GM21528 (cell line): Measurements from ENCODE around the gene PARD3.

Source experiments
- ATAC-seq: cut with Tn5 transposase; IDR thresholded peaks from one replicate; pipeline ENCODE4 v1.9.1; 2021; ENCODE audit warnings: mild to moderate bottlenecking, moderate library complexity; ENCODE audit not compliant: unreplicated experiment, low FRiP score

The PARD3 gene

DNA sequence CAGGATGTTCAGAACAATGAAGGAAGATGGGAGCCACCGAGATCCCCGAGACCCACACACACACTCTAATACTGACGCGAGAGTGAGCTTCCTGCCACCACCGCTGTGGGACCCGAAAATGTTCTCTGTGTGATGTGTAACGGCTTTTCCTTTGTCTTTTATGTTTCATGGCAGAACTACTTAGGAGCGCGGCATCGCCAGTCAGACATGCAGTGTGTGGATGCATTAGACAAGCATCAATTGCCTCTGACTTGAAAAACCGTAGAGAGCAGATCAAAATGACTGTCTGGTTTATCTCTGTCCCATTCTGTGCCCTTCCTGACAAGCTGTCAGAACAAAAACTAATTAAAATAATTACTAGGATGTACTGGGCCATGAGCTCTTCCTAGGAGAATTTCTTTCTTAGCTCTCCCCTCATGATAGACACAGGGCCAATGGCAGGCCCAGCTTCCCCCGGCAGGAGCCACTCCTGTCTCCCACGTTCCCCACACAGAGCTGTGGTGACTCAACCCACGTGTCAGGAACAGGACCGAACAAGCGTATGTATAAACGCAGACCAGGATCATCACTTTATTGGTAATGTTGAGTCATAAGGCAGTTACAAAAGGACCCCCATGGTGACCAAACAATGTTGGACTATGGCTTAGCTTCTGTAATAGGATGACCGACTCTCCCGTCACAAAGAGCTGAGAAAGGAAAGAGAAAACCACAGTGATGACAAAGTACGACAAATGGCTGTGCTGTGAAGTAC, 705.0 kb downstream of the PARD3 start:
- no peak for ATAC-seq

DNA sequence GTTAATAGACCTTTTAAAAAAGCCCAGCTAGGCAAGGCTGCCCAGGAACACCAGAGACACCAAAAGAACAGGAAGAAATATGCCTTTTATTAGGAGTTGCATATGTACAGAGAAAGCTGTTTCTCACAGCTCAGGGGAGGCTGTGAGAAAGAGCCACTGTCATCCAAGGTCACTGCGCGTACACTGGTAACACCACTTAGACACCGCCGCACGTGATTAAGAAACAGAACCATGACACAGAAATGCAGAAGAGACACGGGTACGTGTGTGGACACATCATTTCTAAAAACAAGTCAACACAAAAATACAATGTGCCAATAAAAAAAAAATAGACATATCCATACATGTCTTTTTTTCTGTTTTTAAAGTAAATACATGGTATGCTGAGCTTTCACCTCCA, 705.6 kb downstream of the PARD3 start:
- no peak for ATAC-seq

DNA sequence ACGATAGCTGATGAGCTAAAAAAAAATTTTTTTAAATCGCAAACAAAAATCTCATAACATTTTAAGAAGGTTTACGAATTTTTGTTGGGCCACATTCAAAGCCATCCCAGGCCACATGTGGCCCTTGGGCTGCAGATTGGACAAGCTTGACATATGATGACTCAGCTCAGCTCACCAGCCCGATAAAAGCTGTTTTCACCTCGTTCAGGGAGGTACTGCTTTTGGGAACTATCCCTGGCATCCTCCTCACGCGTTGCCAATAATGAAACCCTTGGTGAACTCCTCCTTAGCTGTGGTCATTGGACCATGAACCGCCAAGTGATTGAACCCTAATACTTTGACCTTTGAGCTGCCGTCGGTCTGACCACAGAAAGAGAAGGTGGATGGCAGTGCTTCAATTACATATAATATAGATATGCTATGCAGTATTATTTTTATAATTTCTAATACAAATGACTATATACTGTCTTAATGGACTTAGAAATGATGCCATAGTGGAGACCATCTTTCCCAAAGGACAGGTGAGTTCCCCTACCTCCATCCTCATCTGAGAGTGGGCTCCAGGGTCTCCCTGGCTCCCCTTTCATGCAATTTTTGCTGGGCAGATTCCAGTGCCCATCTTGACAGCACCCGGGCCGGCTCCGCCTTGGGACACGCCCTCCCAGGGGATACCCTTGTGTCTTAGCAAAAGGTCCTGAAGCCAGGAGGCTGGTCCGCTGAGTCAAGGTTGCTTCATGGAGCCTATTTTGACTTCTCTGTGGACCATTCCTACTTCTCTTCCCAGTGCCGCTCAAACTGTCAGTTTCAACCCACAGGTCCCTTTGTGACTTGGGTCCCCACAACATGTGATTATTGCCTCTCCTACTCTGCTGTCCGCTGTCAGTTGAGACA, 707.2 kb downstream of the PARD3 start:
- no peak for ATAC-seq

DNA sequence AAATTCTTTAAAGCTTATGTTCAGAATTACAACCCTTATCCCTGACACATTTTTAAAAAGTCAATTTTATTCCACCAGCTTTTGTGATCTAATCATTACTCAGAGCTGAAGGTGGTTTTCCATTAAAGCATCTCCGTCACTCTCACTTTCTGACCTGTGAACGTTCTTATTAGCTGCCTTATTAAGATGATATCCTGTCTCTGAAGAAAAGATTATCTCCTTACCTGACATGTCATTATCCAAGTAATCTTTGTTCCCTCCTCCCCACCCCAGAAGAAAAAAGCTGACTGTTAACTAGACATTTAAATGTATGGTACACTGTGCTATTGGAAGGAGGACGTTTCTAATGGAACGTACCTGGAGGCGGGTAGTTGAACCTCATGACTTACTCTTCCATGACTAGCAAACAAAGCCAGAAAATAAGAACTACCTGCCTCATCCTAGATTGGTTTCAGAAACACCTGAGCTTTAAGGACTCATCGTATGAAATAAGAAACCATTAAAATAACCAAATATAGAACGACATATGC, 708.7 kb downstream of the PARD3 start:
- ATAC-seq, result no peak

DNA sequence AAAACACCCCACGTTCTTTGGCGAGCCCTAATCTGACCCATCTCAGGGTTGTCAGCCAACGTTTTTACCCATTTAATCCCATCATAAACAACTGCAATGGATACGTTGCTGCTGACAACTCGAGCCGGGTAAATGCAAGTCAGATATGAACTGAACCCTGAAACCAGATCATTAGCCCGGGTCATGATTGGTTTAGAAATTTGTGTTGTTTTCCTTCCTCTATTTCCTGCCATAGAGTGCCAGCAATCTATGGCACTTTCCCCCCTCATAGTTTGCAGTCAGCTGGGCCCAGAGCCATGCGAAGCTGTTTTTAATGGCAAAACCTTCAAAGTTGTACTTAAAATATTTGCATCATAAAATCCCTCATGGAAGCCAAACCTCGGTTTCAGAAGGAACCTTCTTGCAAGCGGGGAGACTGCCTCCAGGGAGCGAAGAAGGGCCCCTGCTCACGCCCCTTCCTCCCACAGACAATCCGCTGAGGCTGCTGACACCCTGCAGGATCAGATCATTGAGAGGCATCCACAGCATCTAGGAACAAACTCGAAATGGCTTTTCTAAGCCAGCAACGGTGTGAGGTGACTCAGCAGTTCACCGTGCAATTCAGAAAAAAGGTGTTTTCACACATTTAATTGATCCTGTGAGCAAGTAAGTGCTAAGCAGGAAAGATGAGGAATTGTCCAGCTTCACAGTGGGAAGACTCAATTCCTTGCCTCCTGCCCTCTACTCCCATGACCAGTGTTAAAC, 710.1 kb downstream of the PARD3 start:
- no peak for ATAC-seq

DNA sequence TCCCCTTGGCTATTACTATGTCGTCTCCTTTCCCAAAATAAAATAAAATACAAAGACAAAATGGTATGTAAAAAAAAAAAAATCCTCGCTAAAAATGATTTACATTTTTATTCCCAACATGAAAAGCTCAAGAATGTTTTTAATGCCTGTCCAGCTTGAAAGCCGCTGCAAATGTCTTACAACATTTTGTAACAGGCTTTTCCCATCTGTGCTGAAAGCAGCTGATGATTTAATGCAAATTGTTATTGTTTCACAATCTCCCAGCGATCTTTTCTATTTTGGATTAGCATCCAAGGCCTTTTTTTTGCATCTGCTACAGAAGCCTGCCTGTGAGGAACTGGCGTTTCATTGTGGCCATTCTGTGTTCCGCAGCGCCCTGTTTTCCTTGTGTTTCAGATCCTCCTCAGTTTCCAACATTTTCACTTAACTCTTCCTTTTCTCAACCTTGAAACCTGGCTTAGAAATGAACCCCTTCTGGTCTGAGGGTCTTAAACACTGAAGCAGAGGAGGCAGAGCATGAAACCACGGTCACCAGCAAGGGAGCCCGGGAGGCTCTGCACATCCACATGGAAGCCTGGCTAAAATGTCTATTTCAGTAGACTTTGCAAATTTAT, 712.1 kb downstream of the PARD3 start:
- ATAC-seq, result no peak

DNA sequence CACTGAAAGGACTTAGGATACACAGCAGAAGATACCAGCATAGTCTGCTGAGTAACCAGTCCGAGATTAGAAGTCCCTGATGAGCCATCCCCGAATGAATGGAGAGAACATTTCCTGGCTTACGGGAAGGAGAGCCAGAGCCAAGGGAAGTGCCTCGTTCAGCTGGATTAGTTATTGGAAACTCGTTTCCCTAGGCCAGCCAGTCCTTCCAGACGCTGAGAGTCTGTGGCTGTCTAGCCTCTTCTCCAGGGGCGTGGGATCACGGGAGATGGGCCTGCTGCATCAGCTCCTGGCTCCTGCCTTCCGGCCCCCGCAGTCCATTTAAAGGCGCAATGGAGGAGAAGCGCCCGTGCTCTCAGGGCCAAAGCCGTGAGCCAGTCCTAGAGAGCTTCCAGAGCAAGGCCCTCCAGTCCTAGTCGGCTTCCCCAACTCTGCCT, 712.8 kb downstream of the PARD3 start:
- no peak for ATAC-seq

DNA sequence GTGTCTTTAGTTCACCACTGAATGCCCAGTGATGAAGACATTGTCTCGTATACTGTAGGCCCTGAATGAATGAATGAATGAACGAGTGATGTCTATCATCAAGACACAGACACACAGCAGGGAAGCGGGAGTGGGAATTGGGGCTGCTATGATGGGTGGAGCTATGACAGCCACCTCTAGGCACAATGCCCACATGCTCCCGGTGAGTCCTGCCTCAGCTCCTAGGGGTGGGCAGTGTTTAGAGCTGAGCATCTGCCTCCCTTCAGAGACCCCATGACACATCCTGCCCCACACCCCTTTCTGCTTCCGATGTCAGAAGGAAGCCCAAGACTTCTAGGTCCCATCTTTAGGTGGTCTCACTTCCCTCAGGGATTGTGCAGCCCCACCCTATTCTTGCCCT, 714.1 kb downstream of the PARD3 start:
- ATAC-seq, result no peak

DNA sequence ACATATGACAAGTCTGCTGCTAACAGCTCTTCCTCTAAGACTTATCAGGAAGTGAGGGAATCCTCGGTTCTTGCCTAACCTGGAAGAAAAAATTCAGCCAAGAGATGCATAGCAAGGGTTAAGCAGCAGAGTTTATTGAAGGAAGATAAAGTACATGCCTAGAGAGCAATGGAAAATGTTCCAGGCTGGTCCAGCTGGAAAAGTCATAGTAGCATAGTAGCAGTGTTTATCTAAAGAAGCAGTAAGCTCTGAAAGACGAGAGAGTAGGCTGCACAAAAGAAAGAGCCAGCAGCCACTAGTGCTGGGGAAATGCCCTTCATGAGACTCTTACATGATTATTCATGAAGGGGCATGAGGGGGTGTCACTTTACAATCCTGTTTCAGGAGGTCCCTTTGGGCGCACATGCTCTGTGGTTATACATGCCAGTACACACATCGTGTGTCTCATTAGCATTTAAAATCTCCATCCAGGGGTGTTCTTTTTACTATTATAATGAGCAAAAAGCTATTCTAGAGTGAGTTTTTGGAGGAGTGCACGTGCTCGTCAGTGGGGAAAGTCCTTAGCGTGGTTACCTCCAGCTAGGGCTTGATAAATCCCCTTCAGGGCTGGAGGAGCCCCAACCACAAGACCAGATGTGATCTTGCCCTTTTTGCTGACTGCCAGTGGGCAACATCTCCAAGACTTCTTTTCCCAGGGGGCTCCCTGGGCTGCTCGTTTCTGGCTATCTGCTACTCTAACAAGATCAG, 716.1 kb downstream of the PARD3 start:
- ATAC-seq, result no peak

DNA sequence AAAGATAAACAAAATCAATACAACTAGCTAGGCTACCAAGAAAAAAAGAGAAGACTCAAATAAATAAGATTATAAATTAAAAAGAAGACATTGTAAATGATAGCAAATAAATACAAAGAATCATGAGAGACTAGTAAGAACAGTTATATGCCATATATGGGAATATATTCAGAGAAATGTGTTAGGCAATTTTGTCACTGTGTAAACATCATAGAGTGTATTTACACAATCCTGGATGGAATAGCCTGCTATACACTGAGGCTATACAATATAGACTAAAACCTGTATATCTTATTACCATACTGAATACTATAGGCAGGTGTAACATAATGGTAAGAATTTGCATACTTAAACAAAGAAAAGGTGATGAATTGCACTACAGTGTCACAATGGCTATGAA, 717.4 kb downstream of the PARD3 start:
- ATAC-seq, result no peak

DNA sequence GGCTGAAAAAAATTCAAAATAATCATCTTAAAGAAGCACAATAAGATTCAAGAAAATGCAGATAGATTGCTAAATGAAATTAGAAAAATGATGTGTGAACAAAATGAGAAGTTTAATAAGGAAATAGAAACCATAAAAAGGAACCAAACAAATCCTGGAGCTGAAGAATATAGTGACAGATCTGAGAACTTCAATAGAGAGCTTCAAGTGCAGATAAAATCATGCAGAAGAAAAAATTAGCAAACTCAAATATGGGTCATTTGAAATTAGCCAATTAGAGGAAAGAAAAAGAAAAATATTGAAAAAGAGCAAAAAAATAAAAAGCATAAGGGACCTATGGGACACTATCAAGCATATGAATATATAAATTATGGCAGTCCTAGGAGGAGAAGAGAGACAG, 720.1 kb downstream of the PARD3 start:
- no peak for ATAC-seq

DNA sequence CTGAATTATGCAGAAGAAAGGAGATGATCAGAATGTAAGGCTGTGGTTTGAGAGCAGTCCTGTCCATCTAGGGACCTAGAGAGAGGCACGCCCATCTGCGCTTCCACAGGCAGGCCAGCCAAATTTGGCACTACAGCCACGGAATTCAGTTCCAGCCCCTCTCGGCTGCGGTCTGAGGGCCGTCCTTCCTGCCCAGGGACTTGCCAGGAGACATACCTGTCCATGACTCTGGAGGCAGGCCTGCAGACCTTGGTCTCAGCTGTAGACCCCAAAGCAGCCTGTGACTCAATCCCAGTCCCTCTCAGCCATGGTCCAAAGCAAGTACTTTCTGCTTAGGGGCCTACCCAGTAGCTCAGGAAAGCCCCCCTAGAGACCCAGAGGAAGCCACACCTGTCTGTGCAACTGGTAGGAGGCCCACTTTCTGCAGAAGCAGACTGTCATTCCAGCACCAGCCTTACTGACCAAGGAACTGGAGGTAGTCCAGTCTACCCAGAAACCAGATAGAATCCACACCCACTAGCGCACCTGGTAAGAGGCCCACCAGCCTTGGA, 720.9 kb downstream of the PARD3 start:
- no peak for ATAC-seq

DNA sequence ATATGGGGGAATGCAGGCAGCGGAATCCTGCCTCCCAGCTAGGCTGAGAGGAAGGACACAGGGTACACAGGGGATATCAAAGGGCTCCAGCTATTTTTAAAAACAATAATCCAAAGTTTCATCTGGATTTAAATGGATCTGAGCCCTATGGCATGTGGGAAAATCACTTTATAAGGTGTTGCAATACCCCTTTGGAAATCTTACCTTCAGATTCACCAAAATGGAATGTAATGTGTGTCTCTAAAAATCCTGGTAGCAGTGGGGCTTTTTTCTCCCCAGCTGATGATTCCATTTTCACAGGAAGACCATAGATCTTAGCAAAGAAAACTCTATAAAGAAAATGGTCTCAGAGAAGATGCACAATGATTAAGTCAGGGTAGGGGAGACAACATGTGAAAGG, 722.2 kb downstream of the PARD3 start:
- ATAC-seq, result no peak

DNA sequence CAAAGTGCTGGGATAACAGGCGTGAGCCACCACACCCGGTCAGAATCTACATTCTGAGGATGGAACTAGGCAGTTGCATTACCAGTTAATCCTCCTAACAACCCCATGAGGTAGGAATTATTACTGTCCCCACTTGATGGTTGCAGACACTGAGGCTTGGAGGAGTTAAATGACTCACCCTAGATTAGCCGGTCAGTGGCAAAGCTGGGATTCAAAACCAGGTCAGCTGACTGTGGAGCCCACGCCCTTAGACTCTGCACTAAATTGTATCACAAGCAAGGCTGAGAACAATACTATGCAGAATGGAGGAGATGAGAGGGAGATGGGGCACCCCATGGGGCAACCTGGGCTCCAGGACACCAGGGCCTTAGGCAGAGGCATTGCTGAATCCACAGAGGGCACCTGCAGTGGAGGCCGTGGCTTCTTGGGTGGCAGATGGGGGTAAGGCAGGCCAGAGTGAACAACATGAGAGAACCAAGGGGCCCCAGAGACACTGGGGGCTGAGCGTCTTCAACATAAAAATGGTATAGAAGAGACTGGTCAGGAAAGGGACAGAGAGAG, 723.4 kb downstream of the PARD3 start:
- ATAC-seq, result no peak

DNA sequence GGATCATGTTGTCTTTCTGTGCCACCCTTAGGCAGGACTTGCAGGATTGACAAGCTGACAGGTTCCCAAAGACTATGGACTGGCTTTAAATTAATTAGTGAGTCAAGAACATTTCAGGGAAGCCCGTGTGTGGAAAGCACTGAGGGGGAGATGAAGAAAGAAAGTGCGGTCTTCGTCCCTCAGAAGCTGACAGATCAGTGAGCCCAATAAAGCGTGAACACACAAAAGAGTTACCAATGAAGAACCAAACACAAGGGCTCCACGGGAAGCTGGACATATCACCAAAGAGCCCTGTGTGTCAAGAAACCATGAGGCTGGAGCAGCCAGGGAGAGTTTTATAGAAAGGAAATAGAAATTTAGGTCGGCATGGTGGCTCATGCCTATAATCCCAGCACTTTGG, 725.8 kb downstream of the PARD3 start:
- no peak for ATAC-seq

DNA sequence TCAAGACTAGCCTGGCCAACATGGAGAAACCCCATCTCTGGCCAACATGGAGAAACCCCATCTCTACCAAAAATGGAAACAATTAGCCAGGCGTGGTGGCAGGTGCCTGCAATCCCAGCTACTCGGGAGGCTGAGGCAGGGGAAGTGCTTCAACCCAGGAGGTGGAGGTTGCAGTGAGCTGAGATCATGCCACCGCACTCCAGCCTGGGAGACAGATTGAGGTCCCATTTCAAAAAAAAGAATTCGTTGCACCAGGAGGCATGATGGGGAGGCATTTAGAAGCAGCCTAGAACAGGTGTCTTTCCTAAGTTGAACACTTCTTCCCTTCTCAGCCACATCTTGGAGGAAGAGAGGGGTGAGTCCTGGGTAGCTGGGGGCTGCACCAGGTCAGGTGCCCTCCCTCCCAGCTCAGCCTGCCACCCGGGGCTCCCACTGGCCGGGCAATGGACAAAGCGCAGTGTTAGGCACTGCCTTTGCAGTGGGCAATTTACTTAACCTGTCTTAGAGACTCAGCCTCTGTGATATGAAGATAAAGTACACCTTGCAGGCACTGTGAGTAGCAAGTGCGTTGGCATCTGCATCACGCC, 726.8 kb downstream of the PARD3 start:
- ATAC-seq, result no peak

DNA sequence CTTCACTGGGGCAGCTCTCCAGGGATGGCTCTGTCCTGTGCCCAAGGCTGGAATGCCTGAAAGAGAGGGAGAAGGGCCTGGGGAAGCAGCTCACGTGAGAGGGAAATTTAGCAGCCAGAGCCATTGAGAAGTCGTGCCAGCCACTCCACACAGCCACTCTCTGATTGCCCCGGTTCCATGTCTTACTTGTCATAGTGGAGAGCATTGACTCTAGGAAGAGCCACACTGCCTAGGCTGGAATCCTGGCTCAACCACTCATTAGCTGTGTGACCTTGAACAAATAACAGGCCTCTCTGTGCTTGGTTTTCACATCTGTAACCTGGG, 728.0 kb downstream of the PARD3 start:
- ATAC-seq, result no peak

DNA sequence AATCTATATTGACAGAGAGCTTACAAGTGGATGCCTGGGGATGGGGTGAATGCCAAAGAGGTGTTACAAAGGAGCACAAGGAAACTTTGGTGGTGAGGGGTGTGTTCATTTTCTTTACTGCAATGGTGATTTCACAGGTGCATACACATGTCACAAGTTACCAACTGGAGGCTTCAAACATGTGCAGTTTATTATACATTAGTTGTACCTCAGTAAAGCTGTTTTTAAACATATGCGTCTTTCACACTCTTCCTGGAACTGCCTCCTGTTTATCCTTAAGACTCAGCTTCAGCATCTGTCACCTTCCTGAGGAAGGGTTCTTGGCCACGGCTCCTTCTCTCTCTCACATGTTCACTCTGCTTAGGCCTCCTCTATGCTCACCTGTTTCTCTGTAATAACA, 731.5 kb downstream of the PARD3 start:
- ATAC-seq, result no peak

DNA sequence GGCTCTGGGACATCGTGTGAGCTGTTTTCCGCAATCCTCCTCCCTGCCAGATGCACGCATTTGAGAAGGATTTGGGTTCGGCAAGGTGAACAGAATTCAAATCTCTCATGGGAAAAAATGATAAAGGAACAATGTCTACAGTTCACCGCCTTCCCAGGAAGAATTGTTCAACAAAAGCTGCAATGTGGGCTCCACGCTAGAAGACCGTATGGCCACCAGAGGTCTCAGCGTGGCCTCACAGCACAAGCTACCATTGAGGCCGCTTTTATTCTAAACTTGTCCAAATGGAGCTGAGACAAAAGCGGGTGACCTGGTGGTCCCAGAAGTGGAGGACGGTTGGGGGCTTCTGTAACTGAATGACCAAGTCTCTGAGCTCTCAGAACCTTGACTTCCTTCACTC, 733.1 kb downstream of the PARD3 start:
- ATAC-seq, result no peak
